Colonic mucosa (tissue), 4 donors: ENCODE results near the gene USP10. TPM values are rescaled to one million over a fixed set of nuclear protein-coding genes. Genes with fewer than 3 reads are reported as not detected.

Source experiments
- DNase-seq: peaks from one replicate; pipeline ENCODE4 v3.0.0-alpha.2; 2020
- H3K27ac ChIP-seq: fragments of 200-600 bp; one replicate; pipeline ENCODE4 v1.8.0; 2021
- H3K27me3 ChIP-seq: fragments of 200-600 bp; one replicate; pipeline ENCODE4 v1.8.0; 2021
- H3K36me3 ChIP-seq: fragments of 200-600 bp; one replicate; pipeline ENCODE4 v1.8.0; 2021
- H3K4me1 ChIP-seq: fragments of 200-600 bp; one replicate; pipeline ENCODE4 v1.8.0; 2021; ENCODE audit warnings: mild to moderate bottlenecking
- H3K4me3 ChIP-seq: fragments of 200-600 bp; one replicate; pipeline ENCODE4 v1.8.0; 2021
- H3K9ac ChIP-seq, 2 donors: one replicate each; pipeline ENCODE4 v1.7.0; 2013; ENCODE audit warnings: control low read depth in 2 of 2, low read depth in 2 of 2, low read length in 2 of 2
- H3K9me3 ChIP-seq: fragments of 200-600 bp; one replicate; pipeline ENCODE4 v1.8.0; 2021
- intact Hi-C: fragments of 100-400 bp; cut with DNase I; formaldehyde crosslinking; loops from one replicate; pipeline ENCODE4 v1.14.1; 2022
- total RNA-seq, 2 donors: library from RNA; stranded (reverse); fragmentation: NEBNext Ultra II Directional in 1 of 2; extraction: Animal tissue kit (Norgen Biotek cat#: 25700) in 1 of 2; gene quantifications; one replicate each; pipeline ENCODE4 v1.2.1, GENCODE V29; 2021
- TF ChIP-seq, protein P1 (sequence below): fragments of 200-600 bp; IDR thresholded peaks from one replicate; pipeline ENCODE4 v1.8.0; 2022; ENCODE audit warnings: antibody characterized with exemption, mild to moderate bottlenecking
- donor health status: healthy.
- donor health status: DM: no; HTN: no; CAD: no.
- donor health status: DM: no; HTN: no; CAD: no.

Gene USP10
- total RNA-seq, 2 donors from 2014 or later, result 70.0 to 88.2 TPM

DNA sequence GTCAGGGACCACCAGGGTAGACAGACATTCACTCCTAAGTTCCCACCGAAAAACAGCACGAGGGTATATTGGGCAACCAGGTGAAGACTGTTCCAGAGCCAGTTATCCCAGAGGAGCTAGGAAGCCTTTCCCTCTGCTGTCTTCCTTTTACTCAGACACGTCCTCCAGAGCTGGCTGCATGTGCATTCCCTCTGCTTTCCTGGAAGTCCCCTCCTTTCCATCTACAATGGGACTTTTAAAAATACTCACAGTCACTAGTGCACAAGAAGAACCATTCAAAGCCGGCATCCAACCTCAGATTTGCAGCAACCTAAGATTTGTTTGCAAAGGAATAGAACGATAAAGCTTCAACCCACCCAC is 87.4 kb downstream of the USP10 start:
- DNase-seq, result no peak

DNA sequence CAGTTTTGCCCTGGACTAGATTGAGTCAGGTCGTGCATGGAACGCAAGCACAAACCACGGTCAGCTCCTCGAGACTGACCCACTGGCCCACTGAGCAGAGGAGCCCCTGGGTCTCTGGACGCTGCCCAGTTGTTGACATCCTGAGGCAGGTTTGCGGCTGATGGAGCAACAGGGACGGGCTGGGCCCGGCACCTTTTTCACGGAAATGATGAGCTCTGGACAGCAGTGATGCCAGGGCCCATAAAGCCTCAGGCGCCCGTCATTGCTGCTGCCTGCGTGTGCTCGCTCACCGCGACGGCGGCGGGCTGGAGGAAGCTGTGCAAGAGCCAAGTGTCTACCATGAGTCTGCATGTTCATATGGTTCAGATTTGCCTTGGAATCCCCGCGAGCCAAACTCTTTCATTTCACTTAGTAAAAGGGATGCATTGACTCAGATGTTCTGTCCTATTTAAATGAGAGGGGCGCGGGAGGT is 89.2 kb downstream of the USP10 start:
- Histone ChIP-seq H3K9ac (no peak overlapping the region), H3K4me3 (no peak overlapping the region), H3K27ac (no peak overlapping the region), H3K36me3 (no peaks in the 10 kb centered on the region), H3K27me3 (no peaks in the 10 kb centered on the region), H3K4me1 (peaks cover 14% of the 10 kb centered on the region), H3K9me3 (no peaks in the 10 kb centered on the region)
- TF ChIP-seq, protein P1, sequence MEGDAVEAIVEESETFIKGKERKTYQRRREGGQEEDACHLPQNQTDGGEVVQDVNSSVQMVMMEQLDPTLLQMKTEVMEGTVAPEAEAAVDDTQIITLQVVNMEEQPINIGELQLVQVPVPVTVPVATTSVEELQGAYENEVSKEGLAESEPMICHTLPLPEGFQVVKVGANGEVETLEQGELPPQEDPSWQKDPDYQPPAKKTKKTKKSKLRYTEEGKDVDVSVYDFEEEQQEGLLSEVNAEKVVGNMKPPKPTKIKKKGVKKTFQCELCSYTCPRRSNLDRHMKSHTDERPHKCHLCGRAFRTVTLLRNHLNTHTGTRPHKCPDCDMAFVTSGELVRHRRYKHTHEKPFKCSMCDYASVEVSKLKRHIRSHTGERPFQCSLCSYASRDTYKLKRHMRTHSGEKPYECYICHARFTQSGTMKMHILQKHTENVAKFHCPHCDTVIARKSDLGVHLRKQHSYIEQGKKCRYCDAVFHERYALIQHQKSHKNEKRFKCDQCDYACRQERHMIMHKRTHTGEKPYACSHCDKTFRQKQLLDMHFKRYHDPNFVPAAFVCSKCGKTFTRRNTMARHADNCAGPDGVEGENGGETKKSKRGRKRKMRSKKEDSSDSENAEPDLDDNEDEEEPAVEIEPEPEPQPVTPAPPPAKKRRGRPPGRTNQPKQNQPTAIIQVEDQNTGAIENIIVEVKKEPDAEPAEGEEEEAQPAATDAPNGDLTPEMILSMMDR, result no peak
- no peak for DNase-seq
- intact Hi-C loops, result no loop called here

More for the DNA sequence above, 87.4 kb downstream of the USP10 start:
- TF ChIP-seq, protein P1, result no peak
- H3K36me3 ChIP-seq, result no peaks in the 10 kb centered on the region
- no peaks in the 10 kb centered on the region for H3K27me3 ChIP-seq
- H3K4me1 ChIP-seq, result peaks cover 14% of the 10 kb centered on the region
- H3K9me3 ChIP-seq, result no peaks in the 10 kb centered on the region
- no peak overlapping the region for H3K4me3 ChIP-seq
- H3K27ac ChIP-seq, result no peak overlapping the region
- no peak overlapping the region for H3K9ac ChIP-seq
- intact Hi-C loops, result no loop called here

DNA sequence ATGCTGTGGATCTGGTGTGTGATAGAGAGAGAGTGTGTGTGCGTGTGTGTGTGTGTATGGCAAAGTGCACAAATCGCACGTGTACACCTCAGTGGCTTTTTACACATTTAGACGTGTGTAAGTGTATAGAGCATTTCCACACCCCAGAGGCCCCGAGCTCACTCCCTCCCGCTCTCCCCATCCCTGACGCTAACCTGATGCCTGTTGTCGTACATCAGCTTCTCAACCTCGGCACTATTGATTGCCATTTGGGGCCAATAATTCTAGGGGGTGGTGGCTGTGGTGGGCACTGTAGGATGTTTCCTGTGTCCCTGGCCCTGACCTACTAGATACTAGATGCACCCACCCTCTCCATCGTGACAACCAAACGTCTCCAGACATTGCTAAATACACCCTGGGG is 89.6 kb downstream of the USP10 start:
- no peaks in the 10 kb centered on the region for H3K36me3 ChIP-seq
- H3K27me3 ChIP-seq, result no peaks in the 10 kb centered on the region
- intact Hi-C loops, result no loop called here
- DNase-seq, result no peak
- H3K9ac ChIP-seq, result no peak overlapping the region
- H3K9me3 ChIP-seq, result no peaks in the 10 kb centered on the region
- no peak overlapping the region for H3K27ac ChIP-seq
- H3K4me3 ChIP-seq, result no peak overlapping the region
- TF ChIP-seq, protein P1, result no peak
- peaks cover 14% of the 10 kb centered on the region for H3K4me1 ChIP-seq

DNA sequence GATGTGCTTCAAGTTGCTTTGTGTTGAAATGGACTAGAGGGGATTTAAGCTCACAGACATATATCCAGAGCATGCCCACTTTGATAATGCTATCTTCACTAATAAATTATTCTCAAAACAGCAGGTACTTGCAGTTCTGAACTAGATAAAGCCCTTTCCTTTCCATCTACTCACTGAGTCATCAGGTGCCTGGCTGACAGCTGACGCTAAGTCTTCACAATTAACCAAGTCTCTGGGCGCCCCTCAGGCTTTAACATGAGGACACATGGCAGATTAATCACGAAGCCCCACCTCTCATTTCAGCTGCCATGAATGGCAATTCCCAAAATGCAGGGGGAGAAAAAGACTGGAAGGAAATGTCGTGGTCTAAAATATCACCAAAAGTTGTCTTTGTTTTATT is 90.5 kb downstream of the USP10 start:
- TF ChIP-seq, protein P1, result no peak
- Histone ChIP-seq H3K27me3 (no peaks in the 10 kb centered on the region), H3K27ac (no peak overlapping the region), H3K9ac (no peak overlapping the region), H3K9me3 (no peaks in the 10 kb centered on the region), H3K4me3 (no peak overlapping the region), H3K4me1 (peaks cover 14% of the 10 kb centered on the region), H3K36me3 (no peaks in the 10 kb centered on the region)
- intact Hi-C loops, result no loop called here
- DNase-seq, result no peak

DNA sequence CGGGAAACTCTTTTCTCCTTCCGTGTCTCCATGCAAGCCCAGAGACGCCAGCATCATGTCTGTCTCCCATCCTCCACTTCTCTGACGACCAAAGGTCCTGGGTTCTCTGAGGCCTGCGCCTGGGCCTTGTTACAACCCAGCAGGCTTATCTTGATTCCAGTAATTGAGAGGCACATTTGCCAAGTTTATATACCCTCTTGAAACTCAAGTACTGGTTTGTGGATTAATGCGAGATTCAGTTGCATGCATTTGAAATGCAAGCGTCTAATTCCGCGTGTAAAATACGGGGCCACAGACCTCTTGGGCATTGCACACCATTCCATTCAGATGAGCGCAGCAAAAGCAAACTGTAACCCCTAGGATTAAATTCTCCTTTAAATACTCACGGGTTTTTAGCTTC is 91.3 kb downstream of the USP10 start:
- H3K4me1 ChIP-seq, result peaks cover 11% of the 10 kb centered on the region
- no peaks in the 10 kb centered on the region for H3K9me3 ChIP-seq
- intact Hi-C loops, result no loop called here
- DNase-seq, result no peak
- no peak overlapping the region for H3K4me3 ChIP-seq
- H3K9ac ChIP-seq, result no peak overlapping the region
- no peaks in the 10 kb centered on the region for H3K36me3 ChIP-seq
- H3K27ac ChIP-seq, result no peak overlapping the region
- TF ChIP-seq, protein P1, result no peak
- no peaks in the 10 kb centered on the region for H3K27me3 ChIP-seq

DNA sequence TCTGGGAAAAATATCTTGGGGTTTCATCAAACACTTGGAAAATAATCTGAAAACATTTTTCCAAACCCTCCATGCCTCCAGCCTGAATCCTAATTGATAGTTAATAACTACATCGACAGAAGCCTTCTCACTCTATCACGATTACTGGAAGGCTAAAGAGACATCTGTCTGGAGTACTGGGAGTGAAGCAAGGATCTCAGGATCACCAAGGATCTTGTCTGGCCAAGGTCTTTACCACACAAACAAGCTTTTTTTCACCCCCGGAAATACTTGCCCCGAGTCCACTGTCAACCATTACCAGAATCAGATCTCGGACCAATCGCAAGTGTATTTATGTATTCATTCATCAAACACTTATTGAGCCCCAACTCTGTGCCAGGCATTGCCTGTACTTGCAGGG is 91.7 kb downstream of the USP10 start:
- Histone ChIP-seq H3K9ac (no peak overlapping the region), H3K4me3 (no peak overlapping the region), H3K27ac (no peak overlapping the region), H3K9me3 (no peaks in the 10 kb centered on the region), H3K4me1 (peaks cover 6% of the 10 kb centered on the region), H3K36me3 (no peaks in the 10 kb centered on the region), H3K27me3 (no peaks in the 10 kb centered on the region)
- TF ChIP-seq, protein P1, result no peak
- DNase-seq, result no peak
- intact Hi-C loops, result no loop called here
